ENCODE data around the gene INHBB.
A peak's percentile ranks its signal among the peaks of the same experiment; 100 is the strongest.

Gene INHBB

GRCh38 chr2:120312076-120312475 lies 33.9 kb upstream of the INHBB start:
- Mint-ChIP-seq H3K36me3 (no peaks in the 10 kb centered on the region), H3K27ac (no peak overlapping the region), H3K4me3 (no peak overlapping the region), H3K27me3 (peaks cover 9% of the 10 kb centered on the region), H3K4me1 (peaks cover 53% of the 10 kb centered on the region), H3K9me3 (no peaks in the 10 kb centered on the region)
- DNase-seq: no peak
- CTCF ChIA-PET: interaction anchor here (0.6 to 4.8 kb wide), 21 partner anchors 9 to 386 kb away, joined by 3 to 74 read pairs (median 5); partner anchors contain the start of gene TMEM185B

- Mint-ChIP-seq H3K4me3 (peak overlapping the region; percentile 64), H3K36me3 (no peaks in the 10 kb centered on the region), H3K27me3 (peaks cover 11% of the 10 kb centered on the region), H3K9me3 (no peaks in the 10 kb centered on the region), H3K4me1 (peaks cover 53% of the 10 kb centered on the region), H3K27ac (peak overlapping the region; percentile 79)
- DNase-seq: peak; percentile 88
- CTCF ChIA-PET: interaction anchor here (0.7 to 4.8 kb wide), 42 partner anchors 10 to 387 kb away, joined by 3 to 74 read pairs (median 4); partner anchors contain the start of genes RALB and TMEM185B
Measured at GRCh38 chr2:120312860-120313694, 32.9 kb upstream of the INHBB start.

- peak overlapping the region; percentile 64 for H3K4me3 Mint-ChIP-seq
- no peaks in the 10 kb centered on the region for H3K36me3 Mint-ChIP-seq
- no peak for DNase-seq
- H3K9me3 Mint-ChIP-seq: no peaks in the 10 kb centered on the region
- peak overlapping the region; percentile 79 for H3K27ac Mint-ChIP-seq
- peaks cover 53% of the 10 kb centered on the region for H3K4me1 Mint-ChIP-seq
- H3K27me3 Mint-ChIP-seq: peaks cover 17% of the 10 kb centered on the region
- CTCF ChIA-PET: interaction anchor here (0.7 to 4.8 kb wide), 41 partner anchors 11 to 672 kb away, joined by 3 to 74 read pairs (median 4); partner anchors contain the start of genes RALB and TMEM185B
Measured at GRCh38 chr2:120313695-120314615, 32.0 kb upstream of the INHBB start.

GRCh38 chr2:120314690-120315366 lies 31.1 kb upstream of the INHBB start:
- peak overlapping the region; percentile 10 for H3K4me3 Mint-ChIP-seq
- H3K27me3 Mint-ChIP-seq: peaks cover 22% of the 10 kb centered on the region
- peaks cover 53% of the 10 kb centered on the region for H3K4me1 Mint-ChIP-seq
- H3K36me3 Mint-ChIP-seq: no peaks in the 10 kb centered on the region
- peak; percentile 66 for DNase-seq
- H3K27ac Mint-ChIP-seq: peak overlapping the region; percentile 70
- no peaks in the 10 kb centered on the region for H3K9me3 Mint-ChIP-seq
- CTCF ChIA-PET: interaction anchor here (0.8 to 4.8 kb wide), 11 partner anchors 16 to 673 kb away, joined by 3 to 74 read pairs (median 4); partner anchors contain the start of gene RALB

GRCh38 chr2:120315367-120316033 lies 30.4 kb upstream of the INHBB start:
- H3K36me3 Mint-ChIP-seq: no peaks in the 10 kb centered on the region
- CTCF ChIA-PET: interaction anchor here (2.7 to 4.8 kb wide), 3 partner anchors 17 to 139 kb away, joined by 11 to 74 read pairs (median 29); partner anchors contain the start of gene RALB
- no peak for DNase-seq
- H3K4me1 Mint-ChIP-seq: peaks cover 49% of the 10 kb centered on the region
- peaks cover 29% of the 10 kb centered on the region for H3K27me3 Mint-ChIP-seq
- no peak overlapping the region for H3K4me3 Mint-ChIP-seq
- H3K27ac Mint-ChIP-seq: peak overlapping the region; percentile 75
- H3K9me3 Mint-ChIP-seq: no peaks in the 10 kb centered on the region

GRCh38 chr2:120316071-120316470 lies 29.9 kb upstream of the INHBB start:
- DNase-seq: no peak
- H3K27me3 Mint-ChIP-seq: peaks cover 32% of the 10 kb centered on the region
- H3K36me3 Mint-ChIP-seq: no peaks in the 10 kb centered on the region
- no peak overlapping the region for H3K4me3 Mint-ChIP-seq
- H3K4me1 Mint-ChIP-seq: peaks cover 43% of the 10 kb centered on the region
- no peaks in the 10 kb centered on the region for H3K9me3 Mint-ChIP-seq
- H3K27ac Mint-ChIP-seq: no peak overlapping the region
- CTCF ChIA-PET: interaction anchor here (1.0 to 2.4 kb wide), 2 partner anchors 110 to 139 kb away, joined by 3 to 8 read pairs; no protein-coding TSS in a partner anchor

- H3K27ac Mint-ChIP-seq: no peak overlapping the region
- peaks cover 37% of the 10 kb centered on the region for H3K27me3 Mint-ChIP-seq
- H3K36me3 Mint-ChIP-seq: no peaks in the 10 kb centered on the region
- no peaks in the 10 kb centered on the region for H3K9me3 Mint-ChIP-seq
- DNase-seq: no peak
- CTCF ChIA-PET: interaction anchor here (1.0 to 2.4 kb wide), 3 partner anchors 25 to 139 kb away, joined by 3 to 8 read pairs (median 3); no protein-coding TSS in a partner anchor
- no peak overlapping the region for H3K4me3 Mint-ChIP-seq
- H3K4me1 Mint-ChIP-seq: peaks cover 44% of the 10 kb centered on the region
Measured at GRCh38 chr2:120316528-120317179, 29.3 kb upstream of the INHBB start.

- no peak for DNase-seq
- Mint-ChIP-seq H3K27ac (no peak overlapping the region), H3K27me3 (peaks cover 42% of the 10 kb centered on the region), H3K4me3 (no peak overlapping the region), H3K9me3 (no peaks in the 10 kb centered on the region), H3K36me3 (no peaks in the 10 kb centered on the region), H3K4me1 (peaks cover 45% of the 10 kb centered on the region)
- CTCF ChIA-PET: interaction anchor here (1.0 to 2.4 kb wide), 3 partner anchors 26 to 140 kb away, joined by 3 to 8 read pairs (median 3); no protein-coding TSS in a partner anchor
Measured at GRCh38 chr2:120317180-120317533, 28.8 kb upstream of the INHBB start.

GRCh38 chr2:120317916-120318315 lies 28.0 kb upstream of the INHBB start:
- H3K4me3 Mint-ChIP-seq: no peak overlapping the region
- no peaks in the 10 kb centered on the region for H3K9me3 Mint-ChIP-seq
- no peaks in the 10 kb centered on the region for H3K36me3 Mint-ChIP-seq
- no peak for DNase-seq
- H3K4me1 Mint-ChIP-seq: peaks cover 38% of the 10 kb centered on the region
- H3K27ac Mint-ChIP-seq: no peak overlapping the region
- peaks cover 49% of the 10 kb centered on the region for H3K27me3 Mint-ChIP-seq
- CTCF ChIA-PET: interaction anchor here (2.4 kb wide), 1 partner anchor 141 kb away, joined by 8 read pairs; no protein-coding TSS in a partner anchor

- H3K4me3 Mint-ChIP-seq: no peak overlapping the region
Measured at GRCh38 chr2:120318626-120319025, 27.3 kb upstream of the INHBB start.

GRCh38 chr2:120319123-120319522 lies 26.8 kb upstream of the INHBB start:
- CTCF ChIA-PET: no interaction called here
- DNase-seq: no peak
- Mint-ChIP-seq H3K4me1 (peaks cover 26% of the 10 kb centered on the region), H3K27ac (no peak overlapping the region), H3K4me3 (no peak overlapping the region), H3K36me3 (no peaks in the 10 kb centered on the region), H3K27me3 (peaks cover 61% of the 10 kb centered on the region), H3K9me3 (no peaks in the 10 kb centered on the region)

More at GRCh38 chr2:120318626-120319025, 27.3 kb upstream of the INHBB start:
- Mint-ChIP-seq H3K36me3 (no peaks in the 10 kb centered on the region), H3K4me1 (peaks cover 31% of the 10 kb centered on the region), H3K27me3 (peaks cover 56% of the 10 kb centered on the region), H3K27ac (no peak overlapping the region), H3K9me3 (no peaks in the 10 kb centered on the region)
- DNase-seq: no peak
- CTCF ChIA-PET: no interaction called here

- CTCF ChIA-PET: interaction anchor here (1.5 kb wide), 1 partner anchor 361 kb away, joined by 3 read pairs; no protein-coding TSS in a partner anchor
- no peaks in the 10 kb centered on the region for H3K36me3 Mint-ChIP-seq
Measured at GRCh38 chr2:120319686-120320317, 26.1 kb upstream of the INHBB start.

More at GRCh38 chr2:120319686-120320317, 26.1 kb upstream of the INHBB start:
- no peak for DNase-seq
- Mint-ChIP-seq H3K9me3 (no peaks in the 10 kb centered on the region), H3K4me1 (peaks cover 19% of the 10 kb centered on the region), H3K27me3 (peaks cover 65% of the 10 kb centered on the region), H3K4me3 (no peak overlapping the region), H3K27ac (no peak overlapping the region)

All from activated naive CD4-positive, alpha-beta T cell treated with anti-CD3 and anti-CD28 coated beads, Interleukin-2, amount 10 ng/mL, durations not matched to agents 7 days and 5 days (primary cell).